Measurements from ENCODE around the gene MED13L. TPM values are rescaled to one million over a fixed set of nuclear protein-coding genes. Genes with fewer than 3 reads are reported as not detected.

MED13L gene
- total RNA-seq, 1 donor from 2014 or later = 141 TPM

DNA sequence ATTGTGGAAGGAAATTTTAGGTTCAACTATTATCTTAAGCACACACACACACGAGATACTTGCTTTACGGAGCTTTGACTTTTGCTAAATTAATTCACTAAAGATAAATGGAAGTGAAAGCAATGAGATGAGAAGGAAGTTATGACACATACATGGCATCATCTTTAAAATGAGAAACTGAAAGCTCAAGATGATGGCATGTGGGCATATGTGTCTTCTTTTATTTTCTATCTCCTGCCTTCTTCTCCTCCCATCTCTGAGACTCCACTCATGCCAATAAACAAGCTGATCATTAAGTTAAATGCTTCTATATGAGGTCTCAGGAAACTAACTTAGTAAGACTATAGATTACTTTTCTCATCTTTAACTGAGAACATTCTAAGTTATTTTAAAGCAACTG lies 216.7 kb downstream of the MED13L start:
- no peaks in the 10 kb centered on the region for H3K9me3 Mint-ChIP-seq (ENCODE audit: low read depth)
- no peak overlapping the region for H3K27ac Mint-ChIP-seq
- H3K4me1 Mint-ChIP-seq (ENCODE audit: low read depth) = peaks cover 7% of the 10 kb centered on the region
- no peak for DNase-seq (ENCODE audit: low spot score, unreplicated experiment)
- H3K36me3 Mint-ChIP-seq (ENCODE audit: insufficient read depth) = no peaks in the 10 kb centered on the region
- H3K27me3 Mint-ChIP-seq = no peaks in the 10 kb centered on the region
- TF ChIP-seq, protein P1, sequence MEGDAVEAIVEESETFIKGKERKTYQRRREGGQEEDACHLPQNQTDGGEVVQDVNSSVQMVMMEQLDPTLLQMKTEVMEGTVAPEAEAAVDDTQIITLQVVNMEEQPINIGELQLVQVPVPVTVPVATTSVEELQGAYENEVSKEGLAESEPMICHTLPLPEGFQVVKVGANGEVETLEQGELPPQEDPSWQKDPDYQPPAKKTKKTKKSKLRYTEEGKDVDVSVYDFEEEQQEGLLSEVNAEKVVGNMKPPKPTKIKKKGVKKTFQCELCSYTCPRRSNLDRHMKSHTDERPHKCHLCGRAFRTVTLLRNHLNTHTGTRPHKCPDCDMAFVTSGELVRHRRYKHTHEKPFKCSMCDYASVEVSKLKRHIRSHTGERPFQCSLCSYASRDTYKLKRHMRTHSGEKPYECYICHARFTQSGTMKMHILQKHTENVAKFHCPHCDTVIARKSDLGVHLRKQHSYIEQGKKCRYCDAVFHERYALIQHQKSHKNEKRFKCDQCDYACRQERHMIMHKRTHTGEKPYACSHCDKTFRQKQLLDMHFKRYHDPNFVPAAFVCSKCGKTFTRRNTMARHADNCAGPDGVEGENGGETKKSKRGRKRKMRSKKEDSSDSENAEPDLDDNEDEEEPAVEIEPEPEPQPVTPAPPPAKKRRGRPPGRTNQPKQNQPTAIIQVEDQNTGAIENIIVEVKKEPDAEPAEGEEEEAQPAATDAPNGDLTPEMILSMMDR (IDR thresholded peaks at IDR 0.05; ENCODE audit: unreplicated experiment) = no peak
- H3K4me3 Mint-ChIP-seq (ENCODE audit: low read depth) = no peak overlapping the region

DNA sequence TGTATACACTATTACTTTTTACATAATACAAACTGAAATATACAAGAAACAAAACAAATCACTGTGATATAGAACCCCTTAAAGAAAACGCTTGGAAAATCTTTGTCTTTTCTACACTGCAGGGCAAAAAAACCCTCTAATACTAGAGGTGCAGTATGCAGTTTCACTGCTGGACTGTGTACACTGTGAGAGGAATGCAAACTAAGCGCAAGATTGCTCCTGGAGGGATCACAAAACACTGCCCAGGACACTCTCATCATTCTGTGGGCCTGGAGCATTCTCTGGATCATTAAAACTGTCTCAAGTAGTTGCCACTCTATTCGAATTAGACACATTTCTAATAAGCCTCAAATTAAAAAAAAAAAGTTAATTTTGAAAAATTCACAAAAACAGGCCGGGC lies 217.6 kb downstream of the MED13L start:
- TF ChIP-seq, protein P1 (IDR thresholded peaks at IDR 0.05; ENCODE audit: unreplicated experiment) = no peak
- Mint-ChIP-seq H3K4me1 (ENCODE audit: low read depth) (peaks cover 7% of the 10 kb centered on the region), H3K27ac (no peak overlapping the region), H3K9me3 (ENCODE audit: low read depth) (no peaks in the 10 kb centered on the region), H3K27me3 (no peaks in the 10 kb centered on the region), H3K4me3 (ENCODE audit: low read depth) (no peak overlapping the region), H3K36me3 (ENCODE audit: insufficient read depth) (no peaks in the 10 kb centered on the region)
- no peak for DNase-seq (ENCODE audit: low spot score, unreplicated experiment)

DNA sequence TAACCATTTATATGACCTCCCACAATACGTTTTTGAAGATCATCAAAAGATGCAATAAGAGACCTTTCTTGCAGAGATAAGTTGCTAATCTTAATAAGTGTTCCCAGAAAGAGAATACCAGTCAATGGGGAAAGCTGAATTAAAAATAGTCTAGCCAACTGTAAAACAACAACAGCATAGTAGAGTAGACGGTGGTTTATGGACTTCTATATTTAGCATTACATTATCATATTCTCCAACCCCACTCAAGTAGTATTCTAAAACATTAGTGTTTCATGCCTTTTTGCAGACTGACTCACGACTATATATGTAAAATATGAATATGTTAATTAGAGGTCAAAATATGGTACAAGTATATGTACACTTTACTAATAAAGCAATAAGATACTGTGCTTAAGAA lies 218.9 kb downstream of the MED13L start:
- H3K9me3 Mint-ChIP-seq (ENCODE audit: low read depth) = no peaks in the 10 kb centered on the region
- TF ChIP-seq, protein P1 (IDR thresholded peaks at IDR 0.05; ENCODE audit: unreplicated experiment) = no peak
- no peaks in the 10 kb centered on the region for H3K36me3 Mint-ChIP-seq (ENCODE audit: insufficient read depth)
- no peak overlapping the region for H3K27ac Mint-ChIP-seq
- DNase-seq (ENCODE audit: low spot score, unreplicated experiment) = no peak
- peaks cover 2% of the 10 kb centered on the region for H3K4me1 Mint-ChIP-seq (ENCODE audit: low read depth)
- H3K4me3 Mint-ChIP-seq (ENCODE audit: low read depth) = no peak overlapping the region
- no peaks in the 10 kb centered on the region for H3K27me3 Mint-ChIP-seq

DNA sequence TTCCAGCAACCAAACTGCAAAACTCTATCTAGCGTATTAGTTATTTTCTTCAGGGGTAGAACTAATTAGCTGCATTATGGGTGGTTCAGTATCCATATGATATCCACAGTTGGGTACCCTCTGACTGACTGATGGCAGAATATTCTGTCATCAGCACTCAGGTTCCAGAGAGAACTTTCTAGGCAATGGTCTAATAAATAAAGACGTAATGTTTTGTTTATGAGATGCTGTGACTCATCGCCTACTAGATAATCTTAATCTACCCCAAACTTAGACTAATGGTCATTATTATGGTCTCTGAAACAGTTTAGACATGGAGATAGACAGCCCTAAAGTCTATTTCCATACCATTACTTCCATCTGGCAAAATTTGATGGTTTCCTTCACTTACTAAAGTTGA lies 220.1 kb downstream of the MED13L start:
- DNase-seq (ENCODE audit: low spot score, unreplicated experiment) = no peak
- H3K4me3 Mint-ChIP-seq (ENCODE audit: low read depth) = no peak overlapping the region
- no peaks in the 10 kb centered on the region for H3K36me3 Mint-ChIP-seq (ENCODE audit: insufficient read depth)
- TF ChIP-seq, protein P1 (IDR thresholded peaks at IDR 0.05; ENCODE audit: unreplicated experiment) = no peak
- H3K9me3 Mint-ChIP-seq (ENCODE audit: low read depth) = no peaks in the 10 kb centered on the region
- H3K4me1 Mint-ChIP-seq (ENCODE audit: low read depth) = peaks cover 4% of the 10 kb centered on the region
- H3K27ac Mint-ChIP-seq = no peak overlapping the region
- no peaks in the 10 kb centered on the region for H3K27me3 Mint-ChIP-seq

DNA sequence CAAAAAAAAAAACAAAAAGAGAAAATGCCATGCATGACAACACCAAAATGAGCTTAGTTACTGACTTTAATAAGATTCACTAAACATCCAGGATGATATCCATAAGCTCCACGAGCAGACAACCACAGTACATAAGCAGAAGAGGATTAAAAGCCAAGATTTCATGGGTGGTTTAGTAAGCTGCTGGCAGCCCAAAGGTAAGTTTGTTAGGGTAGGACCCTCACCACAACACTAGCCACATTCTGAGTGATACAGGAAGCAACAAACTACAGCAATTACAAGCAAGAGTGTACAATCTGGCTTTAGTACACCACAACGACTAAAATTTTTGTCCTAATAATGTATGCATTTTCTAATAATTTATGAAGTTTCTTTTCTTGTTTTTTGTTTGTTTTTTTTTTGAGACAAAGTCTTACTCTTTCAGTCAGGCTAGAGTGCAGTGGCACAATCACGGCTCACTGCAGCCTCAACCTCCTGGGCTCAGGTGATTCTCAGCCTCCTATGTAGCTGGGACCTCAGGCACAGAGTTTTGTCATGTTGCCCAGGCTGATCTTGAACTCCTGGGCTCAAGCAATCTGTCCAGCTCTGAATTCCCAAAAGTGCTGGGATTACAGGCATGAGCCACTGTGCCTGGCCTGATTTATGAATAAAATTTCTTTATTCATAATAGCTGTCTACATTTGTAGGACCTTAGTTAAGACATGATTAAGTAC lies 221.4 kb downstream of the MED13L start:
- TF ChIP-seq, protein P1 (IDR thresholded peaks at IDR 0.05; ENCODE audit: unreplicated experiment) = no peak
- Mint-ChIP-seq H3K27ac (no peak overlapping the region), H3K27me3 (no peaks in the 10 kb centered on the region), H3K36me3 (ENCODE audit: insufficient read depth) (no peaks in the 10 kb centered on the region), H3K9me3 (ENCODE audit: low read depth) (no peaks in the 10 kb centered on the region), H3K4me3 (ENCODE audit: low read depth) (no peak overlapping the region), H3K4me1 (ENCODE audit: low read depth) (peaks cover 4% of the 10 kb centered on the region)
- DNase-seq (ENCODE audit: low spot score, unreplicated experiment) = no peak
